ENCODE data around the gene MOGAT1.

The MOGAT1 gene

GRCh38 chr2:222671259-222672067, at the start of gene MOGAT1:
MOGAT1 (plus strand) TSS chr2:222671658; CDS start chr2:222671786, 128 bp downstream.
- DNase-seq: peak; percentile 35

- no peak for DNase-seq
These were observed 49.6 kb upstream of the MOGAT1 start for GRCh38 chr2:222621893-222622292.

- no peak for DNase-seq
These were observed 48.5 kb upstream of the MOGAT1 start for GRCh38 chr2:222622910-222623309.

GRCh38 chr2:222623756-222624309, 47.6 kb upstream of the MOGAT1 start:
- DNase-seq: no peak

- DNase-seq: no peak
These were observed 43.7 kb upstream of the MOGAT1 start for GRCh38 chr2:222627764-222628163.

- DNase-seq: no peak
These were observed 36.2 kb upstream of the MOGAT1 start for GRCh38 chr2:222635295-222635694.

- no peak for DNase-seq
These were observed 34.4 kb upstream of the MOGAT1 start for GRCh38 chr2:222637067-222637466.

GRCh38 chr2:222641336-222641735, 30.1 kb upstream of the MOGAT1 start:
- no peak for DNase-seq

- no peak for DNase-seq
These were observed 28.3 kb upstream of the MOGAT1 start for GRCh38 chr2:222643134-222643533.

GRCh38 chr2:222646008-222646407, 25.4 kb upstream of the MOGAT1 start:
- no peak for DNase-seq

GRCh38 chr2:222649801-222650200, 21.7 kb upstream of the MOGAT1 start:
- no peak for DNase-seq

- no peak for DNase-seq
These were observed 19.6 kb upstream of the MOGAT1 start for GRCh38 chr2:222651718-222652418.

- DNase-seq: no peak
These were observed 18.8 kb upstream of the MOGAT1 start for GRCh38 chr2:222652491-222653255.

GRCh38 chr2:222653280-222653679, 18.2 kb upstream of the MOGAT1 start:
- DNase-seq: no peak

GRCh38 chr2:222655787-222656525, 15.5 kb upstream of the MOGAT1 start, which contains the start of gene FARSB:
FARSB (minus strand) TSS chr2:222656092; CDS start chr2:222656073, 19 bp downstream.
- peak; percentile 99 for DNase-seq

- peak; percentile 21 for DNase-seq
These were observed 14.7 kb upstream of the MOGAT1 start for GRCh38 chr2:222656526-222657446.

- DNase-seq: no peak
These were observed 8.0 kb upstream of the MOGAT1 start for GRCh38 chr2:222663479-222663878.

GRCh38 chr2:222668494-222669154, 2.8 kb upstream of the MOGAT1 start:
- DNase-seq: no peak

- DNase-seq: no peak
These were observed 2.1 kb upstream of the MOGAT1 start for GRCh38 chr2:222669353-222669752.

- DNase-seq: no peak
These were observed 1.0 kb upstream of the MOGAT1 start for GRCh38 chr2:222670191-222671038.

All from NCI-H510A treated with DMSO at 0.1 percent for 48 hours (cell line).